Measurements from ENCODE around the gene CCDC6. TPM values are rescaled to one million over a fixed set of nuclear protein-coding genes. Genes with fewer than 3 reads are reported as not detected.

CCDC6 gene
- total and polyA plus RNA-seq, 9 of the 15 experiments (the other 6 are each of a cell fraction or from before 2014, with no cell fraction given) = 10.4 to 41.0 (median 20.9) TPM

DNA sequence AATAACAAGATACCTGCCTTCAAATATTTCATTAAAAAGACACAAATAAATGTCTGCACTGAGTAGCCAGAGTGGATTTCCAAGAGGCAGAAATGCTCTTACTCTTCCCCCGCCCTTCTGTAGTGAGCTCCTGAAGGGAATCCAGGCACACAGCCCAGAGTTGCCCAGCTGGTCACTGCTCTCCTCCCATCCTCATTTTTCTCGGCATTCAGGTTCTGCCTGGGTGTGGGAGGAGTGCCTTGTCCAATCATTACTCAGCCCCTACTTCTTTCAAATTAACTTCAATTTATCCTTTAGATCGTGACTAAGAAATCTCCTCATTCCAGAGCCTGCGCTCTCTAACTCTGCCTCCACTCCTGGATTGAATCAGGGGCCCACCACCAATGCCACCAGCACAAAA is 12.2 kb downstream of the CCDC6 start:
- TF ChIP-seq ZNF75A (CRISPR knock-in tag; IDR thresholded peaks at IDR 0.05) = no peak
- no peak for TF ChIP-seq NFRKB (IDR thresholded peaks at IDR 0.05; ENCODE audit: low read depth)
- no peak for TF ChIP-seq MYNN (IDR thresholded peaks at IDR 0.05)
- TF ChIP-seq MYNN (CRISPR knock-in tag; IDR thresholded peaks at IDR 0.05) = no peak
- no peak for TF ChIP-seq COPS2 (conservative IDR thresholded peaks at IDR 0.05)
- no peak for TF ChIP-seq POLR2A (conservative IDR thresholded peaks at IDR 0.05)
- H3K36me3 ChIP-seq (ENCODE audit: control insufficient read depth, insufficient read depth, low read length) = peaks cover 19% of the 10 kb centered on the region; the same call in 1 of the 3 replicates
- BruUV-seq (replicated peaks) = no TSS peak
- H4K20me1 ChIP-seq (replicated peaks; ENCODE audit: control insufficient read depth, insufficient read depth, low read length) = peaks cover 3% of the 10 kb centered on the region; the same call in 1 of the 2 replicates
- FAIRE-seq (no peak), DNase-seq (ENCODE audit: extremely low read depth in 1 of 4, low spot score in 3 of 4) (no peak), ATAC-seq (no peak)
- H3K9me3 ChIP-seq (replicated peaks; ENCODE audit: control insufficient read depth, insufficient read depth, low read depth, low read length) = no peaks in the 10 kb centered on the region
- peaks cover 13 to 53% of the 10 kb centered on the region in 2 experiments for H3K4me1 ChIP-seq (replicated peaks in 1 of 2; ENCODE audit: control insufficient read depth in 2 of 2, insufficient read depth in 2 of 2, low read length in 2 of 2)
- intact Hi-C loops (cut with micrococcal nuclease) (no loop called here), in situ Hi-C loops (cut with MboI) (no loop called here)
- no peaks in the 10 kb centered on the region for H3K27me3 ChIP-seq (ENCODE audit: control insufficient read depth in 2 of 2, insufficient read depth in 2 of 2, low read length in 2 of 2)
- H3K9ac ChIP-seq (ENCODE audit: insufficient read depth in 1 of 2, low read depth in 2 of 2, low read length in 2 of 2) = peak overlapping the region in 1 of 2 experiments; percentile 38; a peak in 1 of 4 replicates
- CTCF ChIA-PET (ENCODE audit: low intra/inter-chr PET ratio) = no interaction called here
- peaks cover 95% of the 10 kb centered on the region for H3K79me2 ChIP-seq (ENCODE audit: control insufficient read depth, insufficient read depth, low read length)
- no peak overlapping the region for H3K4me3 ChIP-seq
- no peak overlapping the region for H3K27ac ChIP-seq (ENCODE audit: extremely low read depth, low read depth, low read length)
- no peak overlapping the region for H3K4me2 ChIP-seq (ENCODE audit: insufficient read depth, low read length)
- POLR2A ChIA-PET = interaction anchor here (1.7 to 4.5 kb wide), 3 partner anchors 9 to 21 kb away, joined by 4 to 35 read pairs (median 18); partner anchors contain the start of gene CCDC6
- H3K9me1 ChIP-seq (ENCODE audit: control insufficient read depth, insufficient read depth, low read length) = no peaks in the 10 kb centered on the region
- H2AFZ ChIP-seq (ENCODE audit: low read depth, low read length) = no peak overlapping the region
- WGBS (ENCODE audit: insufficient coverage, low coverage, missing lambda C conversion rate) = 61% methylated on average over 4 of the region's 4 CpGs

DNA sequence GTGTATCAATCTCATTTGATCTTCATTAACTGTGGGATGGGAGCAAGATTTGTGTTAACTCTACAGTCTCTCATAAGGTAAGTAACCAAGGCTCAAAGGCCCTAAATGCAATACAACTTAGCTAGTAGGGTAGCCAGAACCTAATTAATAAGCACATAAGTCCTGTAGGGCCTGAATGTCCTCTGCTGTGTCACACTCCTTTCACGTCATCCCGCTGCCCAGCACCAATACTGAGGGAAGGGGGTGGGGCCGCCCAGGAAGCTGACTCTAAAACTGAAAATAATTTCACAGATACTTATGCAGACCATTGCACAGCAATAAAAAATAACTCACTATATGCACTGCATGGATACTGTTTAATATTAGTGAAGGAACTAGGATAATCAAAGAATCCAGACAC is 13.7 kb downstream of the CCDC6 start:
- peaks cover 95% of the 10 kb centered on the region for H3K79me2 ChIP-seq (ENCODE audit: control insufficient read depth, insufficient read depth, low read length)
- in situ Hi-C loops (cut with MboI) = no loop called here
- H3K27me3 ChIP-seq (ENCODE audit: control insufficient read depth in 2 of 2, insufficient read depth in 2 of 2, low read length in 2 of 2) = no peaks in the 10 kb centered on the region
- H3K27ac ChIP-seq (ENCODE audit: extremely low read depth, low read depth, low read length) = peak overlapping the region; percentile 1; the same call in 1 of the 3 replicates
- POLR2A ChIA-PET = interaction anchor here (0.5 to 4.5 kb wide), 5 partner anchors 8 to 1529 kb away, joined by 3 to 35 read pairs (median 9); partner anchors contain the start of gene CCDC6
- no peak overlapping the region for H3K4me3 ChIP-seq
- peaks cover 13 to 44% of the 10 kb centered on the region in 2 experiments for H3K4me1 ChIP-seq (replicated peaks in 1 of 2; ENCODE audit: control insufficient read depth in 2 of 2, insufficient read depth in 2 of 2, low read length in 2 of 2)
- peak; percentile 70 for ATAC-seq
- no peaks in the 10 kb centered on the region for H3K9me3 ChIP-seq (replicated peaks; ENCODE audit: control insufficient read depth, insufficient read depth, low read depth, low read length)
- FAIRE-seq = no peak
- no peak overlapping the region for H3K9ac ChIP-seq (ENCODE audit: insufficient read depth in 1 of 2, low read depth in 2 of 2, low read length in 2 of 2)
- WGBS (ENCODE audit: insufficient coverage, low coverage, missing lambda C conversion rate) = 27% methylated on average over 3 of the region's 3 CpGs
- no TSS peak for BruUV-seq (replicated peaks)
- H3K4me2 ChIP-seq (ENCODE audit: insufficient read depth, low read length) = peak overlapping the region; percentile 0; the same call in 1 of the 2 replicates
- DNase-seq (ENCODE audit: extremely low read depth in 1 of 4, low spot score in 3 of 4) = peak; percentile 42 to 57 (median 50)
- H3K9me1 ChIP-seq (ENCODE audit: control insufficient read depth, insufficient read depth, low read length) = no peaks in the 10 kb centered on the region
- CTCF ChIA-PET (ENCODE audit: low intra/inter-chr PET ratio) = no interaction called here
- intact Hi-C loops (cut with micrococcal nuclease) = no loop called here
- H3K36me3 ChIP-seq (ENCODE audit: control insufficient read depth, insufficient read depth, low read length) = peaks cover 23% of the 10 kb centered on the region; the same call in 1 of the 3 replicates
- no peak overlapping the region; the same call in 1 of the 2 replicates for H2AFZ ChIP-seq (ENCODE audit: low read depth, low read length)
- 0 out of 2 replicates have a peak, but pooled peaks cover 3% of the 10 kb centered on the region for H4K20me1 ChIP-seq (replicated peaks; ENCODE audit: control insufficient read depth, insufficient read depth, low read length)
- TF ChIP-seq CREM (IDR thresholded peaks at IDR 0.05; ENCODE audit: low read depth) (peak; percentile 87), NFE2 (IDR thresholded peaks at IDR 0.05; ENCODE audit: low read depth) (peak; percentile 43), SAFB (IDR thresholded peaks at IDR 0.05; ENCODE audit: borderline replicate concordance, low read depth, low read length) (no peak), TCF3 (CRISPR knock-in tag; IDR thresholded peaks at IDR 0.05) (no peak), ATF1 (CRISPR knock-in tag; IDR thresholded peaks at IDR 0.05) (no peak), ATF1 (tag; IDR thresholded peaks at IDR 0.05) (peak; percentile 75), ZNF384 (IDR thresholded peaks at IDR 0.05; ENCODE audit: low read depth, low read length) (no peak)
- TF ChIP-seq, protein P1, sequence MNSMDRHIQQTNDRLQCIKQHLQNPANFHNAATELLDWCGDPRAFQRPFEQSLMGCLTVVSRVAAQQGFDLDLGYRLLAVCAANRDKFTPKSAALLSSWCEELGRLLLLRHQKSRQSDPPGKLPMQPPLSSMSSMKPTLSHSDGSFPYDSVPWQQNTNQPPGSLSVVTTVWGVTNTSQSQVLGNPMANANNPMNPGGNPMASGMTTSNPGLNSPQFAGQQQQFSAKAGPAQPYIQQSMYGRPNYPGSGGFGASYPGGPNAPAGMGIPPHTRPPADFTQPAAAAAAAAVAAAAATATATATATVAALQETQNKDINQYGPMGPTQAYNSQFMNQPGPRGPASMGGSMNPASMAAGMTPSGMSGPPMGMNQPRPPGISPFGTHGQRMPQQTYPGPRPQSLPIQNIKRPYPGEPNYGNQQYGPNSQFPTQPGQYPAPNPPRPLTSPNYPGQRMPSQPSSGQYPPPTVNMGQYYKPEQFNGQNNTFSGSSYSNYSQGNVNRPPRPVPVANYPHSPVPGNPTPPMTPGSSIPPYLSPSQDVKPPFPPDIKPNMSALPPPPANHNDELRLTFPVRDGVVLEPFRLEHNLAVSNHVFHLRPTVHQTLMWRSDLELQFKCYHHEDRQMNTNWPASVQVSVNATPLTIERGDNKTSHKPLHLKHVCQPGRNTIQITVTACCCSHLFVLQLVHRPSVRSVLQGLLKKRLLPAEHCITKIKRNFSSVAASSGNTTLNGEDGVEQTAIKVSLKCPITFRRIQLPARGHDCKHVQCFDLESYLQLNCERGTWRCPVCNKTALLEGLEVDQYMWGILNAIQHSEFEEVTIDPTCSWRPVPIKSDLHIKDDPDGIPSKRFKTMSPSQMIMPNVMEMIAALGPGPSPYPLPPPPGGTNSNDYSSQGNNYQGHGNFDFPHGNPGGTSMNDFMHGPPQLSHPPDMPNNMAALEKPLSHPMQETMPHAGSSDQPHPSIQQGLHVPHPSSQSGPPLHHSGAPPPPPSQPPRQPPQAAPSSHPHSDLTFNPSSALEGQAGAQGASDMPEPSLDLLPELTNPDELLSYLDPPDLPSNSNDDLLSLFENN (IDR thresholded peaks at IDR 0.05; ENCODE audit: low read depth in 2 of 2, low read length in 2 of 2) = no peak
- TF ChIP-seq, protein P2, sequence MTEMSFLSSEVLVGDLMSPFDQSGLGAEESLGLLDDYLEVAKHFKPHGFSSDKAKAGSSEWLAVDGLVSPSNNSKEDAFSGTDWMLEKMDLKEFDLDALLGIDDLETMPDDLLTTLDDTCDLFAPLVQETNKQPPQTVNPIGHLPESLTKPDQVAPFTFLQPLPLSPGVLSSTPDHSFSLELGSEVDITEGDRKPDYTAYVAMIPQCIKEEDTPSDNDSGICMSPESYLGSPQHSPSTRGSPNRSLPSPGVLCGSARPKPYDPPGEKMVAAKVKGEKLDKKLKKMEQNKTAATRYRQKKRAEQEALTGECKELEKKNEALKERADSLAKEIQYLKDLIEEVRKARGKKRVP (CRISPR knock-in tag; IDR thresholded peaks at IDR 0.05) = no peak
